Measurements from ENCODE around the gene SCN8A.

SCN8A gene

GRCh38 chr12:51834411-51834810 is 243.4 kb downstream of the SCN8A start:
- DNase-seq (ENCODE audit: low spot score): no peak

DNA sequence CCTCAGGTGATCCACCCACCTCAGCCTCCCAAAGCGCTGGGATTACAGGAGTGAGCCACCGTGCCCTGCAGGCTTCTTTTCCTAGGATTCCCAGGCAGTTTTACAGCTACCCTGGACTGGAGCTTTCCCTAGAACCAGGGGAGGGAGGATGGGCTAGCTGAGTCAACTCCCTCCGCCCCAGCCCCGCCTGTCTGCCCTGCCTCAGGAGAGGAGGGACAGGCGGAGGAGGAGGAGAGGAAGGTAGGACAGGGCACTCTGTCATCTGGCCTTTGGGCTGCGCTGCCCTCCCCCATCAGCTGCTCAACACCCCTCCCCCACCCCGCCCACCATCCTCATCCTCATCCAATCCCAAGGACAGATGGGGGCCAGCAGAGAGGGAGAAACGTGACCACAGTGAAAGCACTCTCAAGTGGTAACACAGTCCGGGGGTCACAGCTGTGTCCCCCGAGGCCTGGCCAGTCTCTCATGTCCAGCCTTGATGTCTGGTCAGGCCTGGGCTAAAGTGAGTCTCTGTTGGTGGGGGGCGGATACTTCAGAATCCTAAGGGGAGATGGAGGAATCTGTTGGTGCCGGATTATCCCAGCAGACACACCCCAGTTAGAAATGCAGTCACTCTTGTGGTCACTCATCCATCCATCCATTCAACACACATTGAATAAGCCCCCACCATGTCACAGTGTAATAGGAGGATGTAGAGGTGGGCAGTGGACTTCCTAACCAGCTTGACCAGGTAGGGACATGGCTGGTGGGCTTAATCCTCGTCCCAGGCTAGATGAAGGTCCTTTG is 245.2 kb downstream of the SCN8A start:
- no peak for DNase-seq (ENCODE audit: low spot score)

GRCh38 chr12:51836827-51837173 is 245.8 kb downstream of the SCN8A start:
- no peak for DNase-seq (ENCODE audit: low spot score)

- no peak for DNase-seq (ENCODE audit: low spot score)
Observed at GRCh38 chr12:51837286-51837685, 246.3 kb downstream of the SCN8A start.

DNA sequence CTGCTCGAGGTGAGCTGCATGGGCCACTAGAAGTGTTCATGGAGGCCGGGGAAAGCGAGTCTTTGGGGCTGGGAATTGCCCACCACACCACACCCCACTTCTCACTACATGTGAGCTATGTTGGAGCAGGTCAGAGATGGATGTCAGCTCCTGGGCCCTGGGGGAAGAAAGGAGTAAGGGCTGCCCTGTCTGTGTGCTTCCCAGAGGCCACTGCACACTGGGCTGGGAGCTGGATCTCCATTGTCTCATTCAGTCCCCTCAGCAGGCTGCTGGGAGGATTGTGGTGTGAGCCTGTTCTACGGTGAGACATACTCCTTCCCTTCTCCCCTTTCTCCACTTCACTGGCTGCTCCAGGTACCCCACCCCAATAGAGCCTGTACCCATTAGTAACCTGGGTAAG is 247.0 kb downstream of the SCN8A start:
- no peak for DNase-seq (ENCODE audit: low spot score)

DNA sequence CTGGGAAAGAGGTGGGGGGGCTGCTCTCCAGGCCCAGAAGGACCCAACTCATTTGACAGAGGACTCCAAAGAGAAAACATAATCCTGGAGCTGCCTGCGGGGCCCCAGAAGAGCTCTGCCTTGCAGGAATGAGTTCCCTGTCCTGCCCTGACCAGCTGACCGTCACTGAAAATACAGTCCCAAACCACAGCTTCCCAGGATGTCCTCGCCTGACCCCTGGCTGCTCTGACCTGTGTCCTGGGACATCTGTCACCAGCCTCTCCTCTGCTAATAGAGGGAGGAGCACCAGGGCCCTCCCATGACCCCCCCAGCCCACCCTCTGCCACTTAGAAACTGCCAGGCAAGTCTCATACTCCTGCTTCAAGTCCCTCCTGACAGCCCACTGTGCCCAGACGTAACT is 247.7 kb downstream of the SCN8A start:
- DNase-seq (ENCODE audit: low spot score): no peak

GRCh38 chr12:51839310-51839947 is 248.4 kb downstream of the SCN8A start:
- no peak for DNase-seq (ENCODE audit: low spot score)

DNA sequence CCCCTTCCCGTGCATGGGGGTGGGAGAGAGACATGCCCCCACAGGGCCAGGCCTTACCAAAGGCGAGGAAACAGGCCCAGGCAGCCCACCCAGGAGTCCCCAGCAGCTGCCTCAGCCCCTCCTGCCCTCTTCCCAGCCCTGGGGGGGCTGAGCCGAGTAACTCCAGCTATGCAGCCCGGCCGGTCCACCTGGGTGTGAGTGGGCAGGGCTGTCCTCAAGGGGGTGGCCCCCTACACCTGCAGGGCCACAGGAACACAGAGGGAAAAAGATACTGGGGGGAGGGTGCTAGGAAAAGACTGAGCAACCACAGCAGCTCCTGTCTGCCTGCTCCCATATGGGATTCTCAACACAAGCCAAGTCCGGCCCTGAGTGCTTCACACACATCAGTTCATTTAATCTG is 249.9 kb downstream of the SCN8A start:
- no peak for DNase-seq (ENCODE audit: low spot score)

- no peak for DNase-seq (ENCODE audit: low spot score)
Observed at GRCh38 chr12:51841727-51842126, 250.7 kb downstream of the SCN8A start.

- DNase-seq (ENCODE audit: low spot score): no peak
Observed at GRCh38 chr12:51844854-51845253, 253.8 kb downstream of the SCN8A start.

- DNase-seq (ENCODE audit: low spot score): no peak
Observed at GRCh38 chr12:51845482-51845881, 254.4 kb downstream of the SCN8A start.

- DNase-seq (ENCODE audit: low spot score): no peak
Observed at GRCh38 chr12:51846271-51846691, 255.2 kb downstream of the SCN8A start.

DNA sequence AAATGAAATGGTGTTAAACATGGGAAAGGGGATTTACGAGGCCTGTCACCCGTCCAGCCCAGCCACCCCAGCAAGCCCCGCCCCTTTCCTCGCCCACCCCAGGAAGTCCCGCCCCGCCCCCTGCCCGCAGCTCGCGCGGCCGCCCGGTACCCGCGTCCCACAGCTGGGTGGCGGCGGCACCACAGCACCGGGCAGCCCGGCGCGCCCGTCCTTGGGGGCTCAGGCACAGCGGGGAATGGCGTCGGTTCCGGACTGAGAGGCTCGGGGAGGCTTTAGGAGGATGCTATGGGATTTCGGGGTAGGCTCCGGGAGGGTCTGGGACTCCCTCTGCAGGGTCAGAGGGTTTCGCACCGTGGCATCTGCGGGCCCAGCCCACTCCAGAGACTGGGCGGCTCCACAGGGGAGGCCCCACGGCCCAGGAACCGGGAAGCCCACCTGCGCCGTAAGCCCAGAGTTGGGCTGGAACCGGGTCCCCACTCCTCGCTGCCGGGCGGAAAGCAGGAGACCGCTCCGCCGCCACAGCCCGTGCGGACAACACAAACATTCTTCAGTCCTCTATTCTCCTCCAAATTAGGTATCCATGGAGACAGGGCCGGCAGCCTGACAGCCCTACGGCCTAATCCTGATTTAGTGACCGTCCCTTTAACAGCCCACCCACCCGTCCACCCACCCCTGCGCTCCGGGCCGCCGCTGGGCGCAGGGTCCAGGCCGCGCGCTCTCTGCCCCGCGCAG is 256.0 kb downstream of the SCN8A start:
- DNase-seq (ENCODE audit: low spot score): peak; percentile 60

GRCh38 chr12:51847643-51848325 is 256.8 kb downstream of the SCN8A start:
- peak; percentile 50 for DNase-seq (ENCODE audit: low spot score)

DNA sequence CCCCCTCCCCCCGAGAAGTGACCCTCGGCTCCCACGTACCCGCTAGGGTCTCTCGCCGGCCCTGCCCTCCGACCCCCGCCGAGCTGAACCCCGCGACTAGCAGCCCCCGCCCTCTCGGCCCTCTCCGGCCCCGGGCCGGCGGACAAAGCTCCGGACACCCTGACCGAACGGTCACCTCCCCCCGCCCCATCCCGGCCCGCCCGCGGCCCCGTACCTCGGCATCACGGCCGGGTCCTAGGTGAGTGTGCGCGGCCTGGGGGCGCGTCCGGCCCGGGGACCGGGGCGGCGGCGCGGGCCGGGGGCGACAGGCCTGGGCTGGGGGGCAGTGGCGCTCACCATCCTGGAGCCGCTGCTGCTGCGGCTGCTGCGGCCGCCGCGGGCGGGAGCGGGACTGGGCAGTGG is 257.3 kb downstream of the SCN8A start, which contains the start of gene FIGNL2:
Gene FIGNL2, minus strand, starts transcription at position 393 of the 402 bp plus-strand sequence. CDS start 26,305 bp downstream, outside the sequence.
- DNase-seq (ENCODE audit: low spot score): no peak

DNA sequence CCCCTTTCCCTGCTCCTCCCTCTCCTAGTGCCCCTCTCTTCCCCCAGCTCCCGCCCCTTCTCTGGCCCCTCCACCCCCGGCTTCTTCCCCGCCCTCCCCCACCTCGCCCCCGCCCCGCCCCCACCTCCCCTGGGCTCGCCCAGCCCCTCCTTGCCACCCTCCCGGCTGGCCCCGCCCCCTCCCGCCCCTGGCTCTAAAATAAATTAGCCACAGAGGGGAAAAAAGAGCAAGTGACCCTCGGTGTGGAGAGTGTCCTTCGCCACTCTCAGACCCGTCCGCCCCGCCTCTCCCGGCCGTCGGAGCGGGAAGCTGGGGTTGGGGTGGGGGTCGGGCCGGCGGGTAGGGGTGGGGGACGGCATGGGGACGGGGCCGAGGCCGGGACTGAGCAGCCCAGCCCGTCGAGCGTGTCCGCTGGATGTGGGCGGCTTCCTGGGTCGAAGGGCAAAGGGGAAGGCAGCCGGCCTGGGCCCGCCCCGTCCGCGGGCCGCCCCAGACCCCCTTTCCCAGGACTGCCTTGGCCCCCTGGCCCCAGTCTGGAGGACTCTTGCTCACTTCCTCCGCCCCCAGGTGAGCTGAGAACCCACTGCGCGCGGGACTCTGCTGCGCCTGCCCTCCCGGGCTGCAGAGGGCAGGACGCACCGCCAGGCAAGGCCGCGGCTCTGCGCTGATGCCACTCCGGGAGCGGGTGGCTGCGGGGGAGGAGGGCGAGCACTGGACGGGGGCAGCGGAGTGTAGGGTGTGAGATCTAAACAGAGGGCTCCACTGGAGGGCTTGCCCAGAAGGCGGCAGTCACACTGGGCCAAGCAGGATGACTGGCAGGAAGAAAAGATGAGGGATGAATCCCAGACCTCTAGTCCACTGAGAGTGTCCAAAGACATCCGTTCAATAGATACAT is 258.1 kb downstream of the SCN8A start:
- peak; percentile 50 for DNase-seq (ENCODE audit: low spot score)

GRCh38 chr12:51850081-51850964 is 259.3 kb downstream of the SCN8A start:
- DNase-seq (ENCODE audit: low spot score): no peak

- DNase-seq (ENCODE audit: low spot score): no peak
Observed at GRCh38 chr12:51850965-51851299, 259.9 kb downstream of the SCN8A start.

- DNase-seq (ENCODE audit: low spot score): no peak
Observed at GRCh38 chr12:51851413-51852124, 260.5 kb downstream of the SCN8A start.
